Mucosa of descending colon (tissue), 3 donors: ENCODE results near the gene ATP13A3. TPM values are rescaled to one million over a fixed set of nuclear protein-coding genes. Genes with fewer than 3 reads are reported as not detected.
"Not testable (repeated sequence)": the region's sequence is repeated elsewhere in the genome, so short reads cannot be mapped to it uniquely, and the experiment has no call there.

Experiments
- ATAC-seq: fragments of 200-7000 bp; cut with Tn5 transposase; one replicate; pipeline ENCODE4 v1.9.1; 2020; ENCODE audit warnings: mild to moderate bottlenecking, moderate library complexity
- DNase-seq, 3 donors: peaks; one replicate each; pipeline ENCODE4 v3.0.0-alpha.2; 2020
- H3K36me3 ChIP-seq: fragments of 200-600 bp; one replicate; pipeline ENCODE4 v1.8.0; 2021; ENCODE audit warnings: low read depth, mild to moderate bottlenecking
- H3K4me1 ChIP-seq: fragments of 200-600 bp; one replicate; pipeline ENCODE4 v1.8.0; 2021; ENCODE audit warnings: low read depth, mild to moderate bottlenecking
- H3K4me3 ChIP-seq: fragments of 200-600 bp; one replicate; pipeline ENCODE4 v1.8.0; 2021; ENCODE audit warnings: mild to moderate bottlenecking
- H3K9me3 ChIP-seq: fragments of 200-600 bp; one replicate; pipeline ENCODE4 v1.8.0; 2021; ENCODE audit warnings: mild to moderate bottlenecking
- intact Hi-C, 2 donors: fragments of 100-400 bp; cut with DNase I in 1 of 2; cut with micrococcal nuclease in 1 of 2; formaldehyde crosslinking; loops; one replicate each; pipeline versions ENCODE4 v1.11.0 to v1.11.1; 2022; cut with DNase I, micrococcal nuclease
- total RNA-seq, 3 donors: library from RNA; stranded (reverse); fragmentation: NEBNext Ultra II Directional in 2 of 3; extraction: Animal tissue kit (Norgen Biotek cat#: 25700) in 2 of 3; gene quantifications; one replicate each; pipeline versions ENCODE4 v1.2.1 to v1.2.4, GENCODE V29; 2021 to 2023
- TF ChIP-seq, protein P1 (sequence below): fragments of 200-600 bp; IDR thresholded peaks from one replicate; pipeline ENCODE4 v1.8.0; 2022; ENCODE audit warnings: antibody characterized with exemption, mild to moderate bottlenecking
- donor health status: DM: no; HTN: no; CAD: no; lungs with moderate emphysema.
- donor health status: DM: no; HTN: no; CAD: no.
- donor health status: DM: no; HTN: yes; CAD: no.

Gene ATP13A3
- total RNA-seq, 3 donors from 2014 or later = 76.2 to 96.1 (median 83.9) TPM

DNA sequence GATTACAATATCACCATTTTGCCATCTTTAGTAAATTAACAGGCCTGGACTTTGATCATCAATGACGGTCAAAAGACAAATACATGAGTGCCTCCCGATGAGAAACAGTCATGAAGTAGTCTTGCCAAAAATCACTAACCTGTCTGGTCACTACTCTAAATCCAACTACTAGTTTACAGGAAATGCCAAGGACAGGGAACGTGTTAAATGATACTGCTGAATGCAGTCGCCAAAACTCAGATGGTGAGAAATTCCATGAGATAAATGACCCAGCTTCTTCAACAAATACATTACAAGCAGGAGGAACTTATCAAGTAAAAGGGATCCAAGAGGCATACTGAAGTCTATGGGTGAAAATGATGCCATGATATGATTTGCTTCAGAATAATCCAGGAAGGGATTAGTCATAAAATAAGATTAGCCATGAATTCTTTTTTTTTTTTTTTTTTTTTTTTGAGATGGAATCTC is 35.8 kb upstream of the ATP13A3 start:
- TF ChIP-seq, protein P1, sequence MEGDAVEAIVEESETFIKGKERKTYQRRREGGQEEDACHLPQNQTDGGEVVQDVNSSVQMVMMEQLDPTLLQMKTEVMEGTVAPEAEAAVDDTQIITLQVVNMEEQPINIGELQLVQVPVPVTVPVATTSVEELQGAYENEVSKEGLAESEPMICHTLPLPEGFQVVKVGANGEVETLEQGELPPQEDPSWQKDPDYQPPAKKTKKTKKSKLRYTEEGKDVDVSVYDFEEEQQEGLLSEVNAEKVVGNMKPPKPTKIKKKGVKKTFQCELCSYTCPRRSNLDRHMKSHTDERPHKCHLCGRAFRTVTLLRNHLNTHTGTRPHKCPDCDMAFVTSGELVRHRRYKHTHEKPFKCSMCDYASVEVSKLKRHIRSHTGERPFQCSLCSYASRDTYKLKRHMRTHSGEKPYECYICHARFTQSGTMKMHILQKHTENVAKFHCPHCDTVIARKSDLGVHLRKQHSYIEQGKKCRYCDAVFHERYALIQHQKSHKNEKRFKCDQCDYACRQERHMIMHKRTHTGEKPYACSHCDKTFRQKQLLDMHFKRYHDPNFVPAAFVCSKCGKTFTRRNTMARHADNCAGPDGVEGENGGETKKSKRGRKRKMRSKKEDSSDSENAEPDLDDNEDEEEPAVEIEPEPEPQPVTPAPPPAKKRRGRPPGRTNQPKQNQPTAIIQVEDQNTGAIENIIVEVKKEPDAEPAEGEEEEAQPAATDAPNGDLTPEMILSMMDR = no peak
- Histone ChIP-seq H3K4me1 (no peaks in the 10 kb centered on the region), H3K36me3 (no peaks in the 10 kb centered on the region), H3K9me3 (no peaks in the 10 kb centered on the region), H3K4me3 (no peak overlapping the region)
- DNase-seq (no peak), ATAC-seq (no peak)
- intact Hi-C loops = no loop called here

DNA sequence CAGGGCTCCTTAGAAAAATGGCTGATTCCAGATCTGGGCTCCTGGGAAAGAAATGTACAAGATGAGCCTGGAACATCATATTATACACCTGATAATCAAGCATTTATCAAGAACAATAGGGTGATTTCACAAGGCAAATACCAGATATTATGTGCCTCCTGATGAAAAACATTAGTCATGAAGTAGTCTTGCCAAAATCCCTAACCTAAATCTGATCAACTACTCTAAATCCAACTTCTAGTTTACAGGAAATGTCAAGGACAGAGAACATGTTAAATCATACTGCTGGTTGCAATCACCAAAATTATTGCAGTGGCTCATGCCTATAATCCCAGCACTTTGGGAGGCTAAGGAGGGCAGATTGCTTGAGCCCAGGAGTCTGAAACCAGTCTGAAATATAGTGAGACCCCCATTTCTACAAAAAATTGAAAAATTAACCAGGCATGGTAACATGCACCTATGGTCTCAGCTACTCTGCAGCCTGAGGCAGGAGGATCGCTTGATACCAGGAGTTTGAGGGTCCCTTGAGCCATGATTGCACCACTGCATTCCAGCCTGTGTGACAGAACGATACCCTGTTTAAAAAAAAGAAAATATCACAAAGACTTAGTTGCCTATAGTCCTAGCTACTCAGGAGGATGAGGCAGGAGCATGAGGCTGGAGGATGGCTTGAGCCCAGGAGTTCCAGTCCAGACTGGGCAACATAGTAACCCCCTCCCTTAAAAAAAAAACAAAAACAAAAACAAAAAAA is 34.9 kb upstream of the ATP13A3 start:
- DNase-seq (no peak), ATAC-seq (no peak)
- H3K36me3 ChIP-seq = no peaks in the 10 kb centered on the region
- peaks cover 3% of the 10 kb centered on the region for H3K4me1 ChIP-seq
- intact Hi-C loops = no loop called here
- no peaks in the 10 kb centered on the region for H3K9me3 ChIP-seq
- TF ChIP-seq, protein P1 = no peak
- H3K4me3 ChIP-seq = no peak overlapping the region

DNA sequence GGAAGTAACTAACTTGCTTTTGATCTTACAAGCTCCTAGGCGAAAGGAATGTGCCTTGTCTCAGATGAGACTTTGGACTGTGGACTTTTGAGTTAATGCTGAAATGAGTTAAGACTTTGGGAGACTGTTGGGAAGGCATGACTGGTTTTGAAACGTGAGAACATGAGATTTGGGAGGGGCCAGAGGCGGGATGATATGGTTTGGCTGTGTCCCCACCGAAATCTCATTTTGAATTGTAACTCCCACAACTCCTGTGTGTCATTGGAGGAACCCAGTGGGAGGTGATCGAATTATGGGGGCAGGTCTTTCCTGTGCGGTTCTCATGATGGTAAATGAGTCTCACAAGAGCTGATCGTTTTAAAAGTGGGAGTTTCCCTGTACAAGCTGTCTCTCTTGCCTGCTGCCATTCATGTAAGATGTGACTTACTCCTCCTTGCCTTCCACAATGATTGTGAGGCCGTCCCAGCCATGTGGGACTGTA is 33.9 kb upstream of the ATP13A3 start:
- ATAC-seq = peak; percentile 52
- not testable (repeated sequence) for DNase-seq

DNA sequence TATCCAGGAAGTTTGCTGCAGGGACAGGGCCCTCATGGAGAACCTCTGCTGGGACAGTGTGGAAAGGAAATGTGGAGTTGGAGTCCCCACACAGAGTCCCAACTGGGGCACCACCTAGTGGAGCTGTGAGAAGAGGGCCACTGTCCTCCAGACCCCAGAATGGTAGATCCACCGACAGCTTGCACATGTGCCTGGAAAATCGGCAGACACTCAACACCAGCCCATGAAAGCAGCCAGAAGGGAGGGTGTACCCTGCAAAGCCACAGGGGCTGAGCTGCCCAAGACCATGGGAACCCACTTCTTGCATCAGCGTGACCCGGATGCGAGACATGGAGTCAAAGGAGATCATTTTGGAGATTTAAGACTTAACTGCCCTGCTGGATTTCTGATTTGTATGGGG is 33.4 kb upstream of the ATP13A3 start:
- H3K4me1 ChIP-seq, ATAC-seq, DNase-seq, H3K4me3 ChIP-seq, H3K36me3 ChIP-seq, intact Hi-C loops, H3K9me3 ChIP-seq: not testable (repeated sequence)

More for the DNA sequence above, 33.9 kb upstream of the ATP13A3 start:
- intact Hi-C loops, H3K9me3 ChIP-seq, H3K4me3 ChIP-seq, H3K36me3 ChIP-seq, H3K4me1 ChIP-seq: not testable (repeated sequence)

DNA sequence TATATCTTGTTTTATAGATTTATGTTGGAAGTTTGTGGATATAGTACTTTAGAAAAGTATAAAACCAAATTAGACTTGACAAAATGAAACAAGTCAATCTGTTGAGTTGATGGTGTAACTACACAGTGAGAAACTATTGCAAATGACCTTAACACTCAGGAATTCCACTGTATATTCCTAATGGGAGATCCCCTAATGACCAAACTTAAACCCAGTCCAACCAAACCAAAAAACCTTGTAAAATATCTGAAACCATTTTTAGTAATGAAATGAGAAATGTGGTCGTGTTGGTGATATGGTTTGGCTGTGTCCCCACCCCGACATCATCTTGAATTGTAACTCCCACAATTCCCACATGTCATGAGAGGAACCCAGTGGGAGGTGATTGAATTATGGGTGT is 31.9 kb upstream of the ATP13A3 start:
- no peaks in the 10 kb centered on the region for H3K9me3 ChIP-seq
- intact Hi-C loops = no loop called here
- peaks cover 3% of the 10 kb centered on the region for H3K4me1 ChIP-seq
- TF ChIP-seq, protein P1 = no peak
- H3K36me3 ChIP-seq = no peaks in the 10 kb centered on the region
- no peak for ATAC-seq
- H3K4me3 ChIP-seq = no peak overlapping the region
- no peak for DNase-seq

DNA sequence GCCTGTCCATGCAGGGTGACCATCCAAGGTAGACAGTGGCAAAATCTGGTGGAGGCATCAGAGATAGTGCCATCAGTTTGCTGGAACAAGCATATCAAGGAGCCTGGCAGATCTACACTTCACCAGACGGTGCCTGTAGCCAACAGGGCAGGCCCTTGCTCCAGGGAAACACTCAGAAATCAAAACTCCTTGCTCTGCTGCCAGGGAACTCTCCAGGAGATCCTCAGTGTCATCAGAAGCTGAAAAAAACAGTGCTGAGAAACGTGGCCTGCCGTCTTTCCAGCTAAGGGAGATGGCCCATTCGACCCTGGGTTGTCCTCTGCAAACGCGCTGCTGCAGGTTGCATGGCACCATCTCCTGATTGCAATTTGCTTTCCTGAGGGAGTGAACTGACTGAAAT is 30.5 kb upstream of the ATP13A3 start:
- TF ChIP-seq, protein P1 = no peak
- Histone ChIP-seq H3K9me3 (no peaks in the 10 kb centered on the region), H3K4me3 (no peak overlapping the region), H3K36me3 (no peaks in the 10 kb centered on the region), H3K4me1 (peaks cover 3% of the 10 kb centered on the region)
- peak; percentile 27 for ATAC-seq
- intact Hi-C loops = no loop called here
- no peak for DNase-seq
